B cell (primary cell): ENCODE results near the gene BCL2L13. TPM values are rescaled to one million over a fixed set of nuclear protein-coding genes. Genes with fewer than 3 reads are reported as not detected.
A peak's percentile ranks its signal among the peaks of the same experiment; 100 is the strongest.

Source experiments
- ATAC-seq: fragments of 200-7000 bp; cut with Tn5 transposase; one replicate; pipeline ENCODE4 v1.10.0; 2021; ENCODE audit warnings: low read depth, mild to moderate bottlenecking, moderate number of reproducible peaks, moderate library complexity
- CTCF ChIA-PET: fragments of 350-600 bp; sonication (Branson Sonifier 250); formaldehyde crosslinking; loops from one replicate; lab custom pipeline; 2021; ENCODE audit warnings: antibody characterized with exemption, inconsistent platforms; lab: Charles Lee
- POLR2A ChIA-PET: fragments of 350-600 bp; sonication (Branson Sonifier 250); formaldehyde crosslinking; loops from one replicate; lab custom pipeline; 2021; ENCODE audit warnings: antibody characterized with exemption; lab: Charles Lee
- DNase-seq: peaks from one replicate; pipeline ENCODE4 v3.0.0; 2013
- H2AFZ ChIP-seq: 2 replicates; pipeline ENCODE4 v1.6.1; 2012; ENCODE audit warnings: mild to moderate bottlenecking, low read depth, low read length; ENCODE audit not compliant: insufficient read depth, poor library complexity, severe bottlenecking
- H3K27ac ChIP-seq, 2 donors: 1 replicate in 1 of 2; 2 replicates in 1 of 2; pipeline ENCODE4 v1.5.1; 2012 to 2013; ENCODE audit warnings: low read length in 2 of 2, mild to moderate bottlenecking in 2 of 2, moderate library complexity in 1 of 2
- H3K27me3 ChIP-seq, 4 experiments: fragments of 200-600 bp in 1 of 4; sonication (generic) in 1 of 4; replicated peaks in 1 of 4; 1 replicate in 2 of 4; 2 replicates in 2 of 4; pipeline versions ENCODE4 v1.6.1 to v1.7.0; 2013 to 2016; ENCODE audit warnings: low read length in 3 of 4, mild to moderate bottlenecking in 2 of 4, mixed read lengths in 1 of 4, moderate library complexity in 1 of 4; ENCODE audit not compliant: insufficient read depth in 4 of 4, control insufficient read depth in 3 of 4; ENCODE audit errors: control extremely low read depth in 1 of 4
- H3K36me3 ChIP-seq, 2 experiments: replicated peaks in 1 of 2; 1 replicate in 1 of 2; 2 replicates in 1 of 2; pipeline versions ENCODE4 v1.6.1 to v1.7.1; 2013; ENCODE audit warnings: low read length in 1 of 2; ENCODE audit not compliant: insufficient read depth in 2 of 2, control insufficient read depth in 1 of 2; ENCODE audit errors: control extremely low read depth in 1 of 2, extremely low read depth in 1 of 2
- H3K4me1 ChIP-seq, 2 donors: fragments of 200-600 bp in 1 of 2; sonication (generic) in 1 of 2; 1 replicate in 1 of 2; 2 replicates in 1 of 2; pipeline versions ENCODE4 v1.5.1 to v1.6.1; 2013 to 2017; ENCODE audit warnings: low read length in 2 of 2; ENCODE audit not compliant: control insufficient read depth in 2 of 2, insufficient read depth in 2 of 2
- H3K4me2 ChIP-seq: replicated peaks from 2 replicates; pipeline ENCODE3; 2012; ENCODE audit warnings: mild to moderate bottlenecking, low read depth, low read length; ENCODE audit not compliant: poor library complexity, severe bottlenecking
- H3K4me3 ChIP-seq, 5 experiments: fragments of 200-600 bp in 1 of 5; sonication (generic) in 1 of 5; 1 replicate in 3 of 5; 2 replicates in 2 of 5; pipeline versions ENCODE4 v1.5.1 to v1.7.0; 2011 to 2016; ENCODE audit warnings: low read length in 4 of 5, mild to moderate bottlenecking in 4 of 5, low read depth in 2 of 5, control low read depth in 1 of 5, moderate library complexity in 1 of 5; ENCODE audit not compliant: insufficient read depth in 1 of 5; ENCODE audit errors: control extremely low read depth in 1 of 5, extremely low read depth in 1 of 5
- H3K79me2 ChIP-seq: fragments of 200-600 bp; sonication (generic); one replicate; pipeline ENCODE4 v1.6.0; 2016; ENCODE audit warnings: low read length; ENCODE audit not compliant: control insufficient read depth, insufficient read depth
- H3K9ac ChIP-seq: fragments of 200-600 bp; sonication (generic); 2 replicates; pipeline ENCODE4 v1.6.1; 2017; ENCODE audit warnings: mild to moderate bottlenecking, low read length, moderate library complexity
- H3K9me3 ChIP-seq, 3 donors: one replicate each; pipeline versions ENCODE4 v1.6.1 to v1.7.1; 2013; ENCODE audit warnings: low read length in 2 of 3; ENCODE audit not compliant: control insufficient read depth in 2 of 3, insufficient read depth in 1 of 3; ENCODE audit errors: control extremely low read depth in 1 of 3
- H4K20me1 ChIP-seq: 2 replicates; pipeline ENCODE4 v1.6.0; 2012; ENCODE audit warnings: mild to moderate bottlenecking, low read length; ENCODE audit not compliant: insufficient read depth, control insufficient read depth, poor library complexity, severe bottlenecking
- H3K27ac Mint-ChIP-seq: one replicate; pipeline ENCODE4 v1.8.0; 2021; ENCODE audit warnings: mixed read lengths
- H3K27me3 Mint-ChIP-seq: one replicate; pipeline ENCODE4 v1.8.0; 2021; ENCODE audit warnings: mixed read lengths
- H3K4me1 Mint-ChIP-seq: one replicate; pipeline ENCODE4 v1.8.0; 2021; ENCODE audit warnings: mixed read lengths
- H3K4me3 Mint-ChIP-seq: one replicate; pipeline ENCODE4 v1.8.0; 2021; ENCODE audit warnings: mixed read lengths
- H3K9me3 Mint-ChIP-seq: one replicate; pipeline ENCODE4 v1.8.0; 2022; ENCODE audit warnings: mixed read lengths; ENCODE audit not compliant: insufficient read depth
- CTCF ChIP-seq: fragments of 200-600 bp; IDR thresholded peaks from one replicate; pipeline ENCODE4 v1.8.0; 2022; ENCODE audit warnings: antibody characterized with exemption, mild to moderate bottlenecking
- EZH2 ChIP-seq: IDR thresholded peaks from 2 replicates; pipeline ENCODE4 v1.6.1; 2012; ENCODE audit warnings: borderline replicate concordance, low read depth, mild to moderate bottlenecking, moderate library complexity, low read length; ENCODE audit not compliant: insufficient read depth, poor library complexity, severe bottlenecking
- WGBS: methylation state at CpG from one replicate; pipeline ENCODE4 v1.1.5; 2013; ENCODE audit warnings: missing lambda C conversion rate; ENCODE audit not compliant: insufficient coverage; 5-methylcytosine and 5-hydroxymethylcytosine counted together
- intact Hi-C: fragments of 100-400 bp; cut with micrococcal nuclease; formaldehyde crosslinking; loops from one replicate; pipeline ENCODE4 v1.10.0; 2022
- polyA plus RNA-seq: library from polyadenylated mRNA; depleted of rRNA; stranded (reverse); fragments of >200 nt; gene quantifications from 2 replicates; pipeline ENCODE4 v1.2.3, GENCODE V29; 2012
- total RNA-seq, 2 donors: library from RNA; stranded (reverse); fragments of 120-200 nt in 1 of 2; gene quantifications; 1 replicate in 1 of 2; 2 replicates in 1 of 2; pipeline versions ENCODE4 v1.2.3 to v1.2.4, GENCODE V29; 2013 to 2022

Gene BCL2L13
- total and polyA plus RNA-seq, 2 donors (not counting 1 experiment from before 2014, with no cell fraction given) = 19.2 to 29.9 TPM

GRCh38 chr22:17703811-17704210 is 65.3 kb downstream of the BCL2L13 start:
- Histone ChIP-seq H3K79me2 (no peaks in the 10 kb centered on the region), H3K4me1 (peaks cover 8 to 13% of the 10 kb centered on the region in 2 donors), H3K9ac (no peak overlapping the region), H3K4me2 (no peak overlapping the region), H3K27me3 (no peaks in the 10 kb centered on the region), H2AFZ (no peak overlapping the region), H3K9me3 (no peaks in the 10 kb centered on the region), H3K4me3 (no peak overlapping the region), H3K36me3 (peaks cover 4 to 12% of the 10 kb centered on the region in 2 experiments), H4K20me1 (no peaks in the 10 kb centered on the region), H3K27ac (no peak overlapping the region)
- WGBS = 95% methylated on average over 2 of the region's 2 CpGs
- ATAC-seq (no peak), DNase-seq (no peak)
- H3K27me3 Mint-ChIP-seq = no peaks in the 10 kb centered on the region
- intact Hi-C loops = no loop called here
- TF ChIP-seq EZH2 (no peak), CTCF (no peak)
- H3K4me1 Mint-ChIP-seq = peaks cover 21% of the 10 kb centered on the region
- CTCF ChIA-PET = no interaction called here
- no peaks in the 10 kb centered on the region for H3K9me3 Mint-ChIP-seq
- no peak overlapping the region for H3K27ac Mint-ChIP-seq
- H3K4me3 Mint-ChIP-seq = no peak overlapping the region
- POLR2A ChIA-PET = no interaction called here

GRCh38 chr22:17705546-17705945 is 67.0 kb downstream of the BCL2L13 start:
- Histone ChIP-seq H3K9me3 (no peaks in the 10 kb centered on the region), H3K4me3 (no peak overlapping the region), H3K36me3 (peaks cover 2 to 12% of the 10 kb centered on the region in 2 experiments), H2AFZ (no peak overlapping the region), H3K27ac (peak overlapping the region; percentile 43 to 69), H3K79me2 (no peaks in the 10 kb centered on the region), H3K4me1 (peaks cover 8 to 13% of the 10 kb centered on the region in 2 donors), H3K4me2 (no peak overlapping the region), H3K27me3 (no peaks in the 10 kb centered on the region), H3K9ac (no peak overlapping the region), H4K20me1 (no peaks in the 10 kb centered on the region)
- peak overlapping the region; percentile 74 for H3K27ac Mint-ChIP-seq
- WGBS = 100% methylated on average over 5 of the region's 7 CpGs
- H3K27me3 Mint-ChIP-seq = no peaks in the 10 kb centered on the region
- ChIA-PET CTCF (interaction anchor here (1.2 kb wide), 1 partner anchor 79 kb away, joined by 4 read pairs; no protein-coding TSS in a partner anchor), POLR2A (interaction anchor here (0.6 kb wide), 1 partner anchor 514 kb away, joined by 3 read pairs; no protein-coding TSS in a partner anchor)
- DNase-seq (no peak), ATAC-seq (no peak)
- H3K4me3 Mint-ChIP-seq = peak overlapping the region; percentile 60
- H3K9me3 Mint-ChIP-seq = no peaks in the 10 kb centered on the region
- no peak for TF ChIP-seq CTCF
- TF ChIP-seq EZH2 = no peak
- intact Hi-C loops = no loop called here
- peaks cover 21% of the 10 kb centered on the region for H3K4me1 Mint-ChIP-seq
